ENCODE data around the gene PCDHA8. TPM values are rescaled to one million over a fixed set of nuclear protein-coding genes. Genes with fewer than 3 reads are reported as not detected.

The PCDHA8 gene
- total and polyA plus RNA-seq, 2 of the 8 experiments (the other 6 are each of a cell fraction or from before 2014, with no cell fraction given) = 0.14 to 0.52 TPM

GRCh38 chr5:140877262-140877581 is 36.2 kb downstream of the PCDHA8 start:
- H2AFZ ChIP-seq (ENCODE audit: low read length) = no peak overlapping the region
- no peak overlapping the region; the same call in 1 of the 2 replicates for H4K8ac ChIP-seq (ENCODE audit: extremely low read depth, insufficient read depth, low read length)
- H3K79me2 ChIP-seq (ENCODE audit: control insufficient read depth in 1 of 2, insufficient read depth in 2 of 2, low read length in 2 of 2) = peaks cover 0 to 9% of the 10 kb centered on the region in 2 experiments; a peak in 2 of 4 replicates
- H3K4ac ChIP-seq (replicated peaks; ENCODE audit: insufficient read length, low read depth, low read length) = no peak overlapping the region
- no peak overlapping the region for H2BK20ac ChIP-seq (ENCODE audit: low read length)
- no peak overlapping the region for H4K91ac ChIP-seq (replicated peaks; ENCODE audit: insufficient read length, low read length)
- ChIA-PET POLR2A (ENCODE audit: partially characterized antibody) (interaction anchor here (3.6 kb wide), 1 partner anchor 164 kb away, joined by 32 read pairs; no protein-coding TSS in a partner anchor), CTCF (ENCODE audit: partially characterized antibody) (interaction anchor here (0.9 to 9.3 kb wide), 7 partner anchors 8 to 174 kb away, joined by 4 to 141 read pairs (median 13); partner anchors contain the start of genes PCDHA10, PCDHA11, PCDHA4 and PCDHA8)
- peaks cover 0 to 3% of the 10 kb centered on the region in 2 experiments for H4K20me1 ChIP-seq (replicated peaks in 1 of 2; ENCODE audit: control insufficient read depth in 1 of 2, insufficient read depth in 2 of 2, low read length in 2 of 2)
- no peak for DNase-seq (ENCODE audit: low read depth in 1 of 2, low spot score in 2 of 2)
- no peak overlapping the region for H3K18ac ChIP-seq (ENCODE audit: extremely low read depth, low read length)
- H3K23me2 ChIP-seq (ENCODE audit: low read depth, low read length) = no peaks in the 10 kb centered on the region
- WGBS, 2 experiments (ENCODE audit: extremely low coverage in 1 of 2, insufficient coverage in 1 of 2, insufficient read length in 1 of 2, insufficient replicate concordance in 2 of 2, low coverage in 1 of 2, low lambda C conversion rate in 2 of 2, missing lambda C conversion rate in 1 of 2) = 96% methylated on average over 27 of the region's 37 CpGs; no CpG with 5 or more reads in 1 of the 2 experiments
- H3K79me1 ChIP-seq (ENCODE audit: low read depth, low read length) = no peaks in the 10 kb centered on the region
- no peak overlapping the region for H3K4me2 ChIP-seq (ENCODE audit: insufficient read depth in 1 of 2, low read depth in 2 of 2, low read length in 2 of 2)
- peaks cover 0 to 11% (median 0%) of the 10 kb centered on the region in 4 experiments; a peak in 2 of 8 replicates for H3K36me3 ChIP-seq (ENCODE audit: control insufficient read depth in 2 of 4, insufficient read depth in 4 of 4, low read length in 3 of 4)
- no peaks in the 10 kb centered on the region for H3K9me3 ChIP-seq (ENCODE audit: insufficient read depth in 2 of 2, low read depth in 1 of 2, low read length in 1 of 2)
- no peak overlapping the region for H4K5ac ChIP-seq (ENCODE audit: insufficient read length, low read depth, low read length)
- H3K23ac ChIP-seq (ENCODE audit: insufficient read length) = no peak overlapping the region
- no peak overlapping the region for H2BK120ac ChIP-seq (replicated peaks; ENCODE audit: low read depth, low read length)
- H2BK12ac ChIP-seq (ENCODE audit: low read depth, low read length) = no peak overlapping the region
- H3K14ac ChIP-seq (ENCODE audit: insufficient read length) = no peak overlapping the region
- H3K4me1 ChIP-seq (replicated peaks in 1 of 4; ENCODE audit: control insufficient read depth in 3 of 4, insufficient read depth in 4 of 4, low read length in 3 of 4) = no peaks in the 10 kb centered on the region; a peak in 2 of 7 replicates
- H3K27me3 ChIP-seq (replicated peaks in 1 of 4; ENCODE audit: control insufficient read depth in 3 of 4, extremely low read depth in 1 of 4, insufficient read depth in 3 of 4, low read length in 3 of 4) = no peaks in the 10 kb centered on the region
- H3K56ac ChIP-seq (replicated peaks; ENCODE audit: insufficient read length, low read depth, low read length) = no peak overlapping the region
- no peak overlapping the region for H2BK15ac ChIP-seq (ENCODE audit: low read length)
- no peak overlapping the region for H3K9ac ChIP-seq (replicated peaks in 1 of 4; ENCODE audit: extremely low read depth in 1 of 4, low read depth in 3 of 4, low read length in 3 of 4)
- FAIRE-seq = no peak
- no peak overlapping the region for H3K27ac ChIP-seq (ENCODE audit: low read depth, low read length)
- H2BK5ac ChIP-seq (ENCODE audit: low read depth, low read length) = no peak overlapping the region
- H3K4me3 ChIP-seq (ENCODE audit: extremely low read depth in 1 of 4, insufficient read depth in 2 of 4, low read depth in 3 of 4, low read length in 4 of 4) = no peak overlapping the region
- no peak overlapping the region for H2AK5ac ChIP-seq (ENCODE audit: low read depth, low read length)
- no peak for TF ChIP-seq CTBP2 (IDR thresholded peaks at IDR 0.05; ENCODE audit: borderline replicate concordance, insufficient read depth, insufficient read length, low read length)
- TF ChIP-seq FOSL1 (IDR thresholded peaks at IDR 0.05; ENCODE audit: insufficient read depth, low read depth, low read length) = no peak
- TF ChIP-seq KDM5A (IDR thresholded peaks at IDR 0.05; ENCODE audit: low read length) = no peak
- no peak for TF ChIP-seq POU5F1 (IDR thresholded peaks at IDR 0.05; ENCODE audit: low read depth, low read length)
- TF ChIP-seq SIRT6 (IDR thresholded peaks at IDR 0.05; ENCODE audit: low read length) = no peak
- no peak for TF ChIP-seq CTCF (IDR thresholded peaks at IDR 0.05; ENCODE audit: control extremely low read depth in 1 of 3, insufficient read depth in 1 of 3, low read depth in 1 of 3, low read length in 3 of 3)
- no peak for TF ChIP-seq NRF1 (IDR thresholded peaks at IDR 0.05; ENCODE audit: low read depth, low read length)
- no peak for TF ChIP-seq BRCA1 (IDR thresholded peaks at IDR 0.05; ENCODE audit: low read depth, low read length)
- TF ChIP-seq BCL11A (IDR thresholded peaks at IDR 0.05; ENCODE audit: low read depth in 2 of 2, low read length in 2 of 2) = no peak
- TF ChIP-seq TAF1 (IDR thresholded peaks at IDR 0.05; ENCODE audit: low read depth, low read length) = no peak
- no peak for TF ChIP-seq JUN (IDR thresholded peaks at IDR 0.05; ENCODE audit: low read depth, low read length)
- TF ChIP-seq TBP (IDR thresholded peaks at IDR 0.05; ENCODE audit: low read depth, low read length) = no peak
